NT2/D1 (cell line): ENCODE data around the gene BMPR1B.

ENCODE experiments used
- SUZ12 ChIP-seq: IDR thresholded peaks from 2 replicates; pipeline ENCODE4 v1.6.1; 2011; ENCODE audit not compliant: insufficient read length, insufficient read depth; ENCODE audit errors: extremely low read depth
- YY1 ChIP-seq: IDR thresholded peaks from 2 replicates; pipeline ENCODE4 v1.6.1; 2011; ENCODE audit not compliant: insufficient read length, insufficient read depth
- ZNF274 ChIP-seq: IDR thresholded peaks from 2 replicates; pipeline ENCODE4 v1.6.1; 2011; ENCODE audit warnings: mild to moderate bottlenecking, low read depth, low read length

DNA sequence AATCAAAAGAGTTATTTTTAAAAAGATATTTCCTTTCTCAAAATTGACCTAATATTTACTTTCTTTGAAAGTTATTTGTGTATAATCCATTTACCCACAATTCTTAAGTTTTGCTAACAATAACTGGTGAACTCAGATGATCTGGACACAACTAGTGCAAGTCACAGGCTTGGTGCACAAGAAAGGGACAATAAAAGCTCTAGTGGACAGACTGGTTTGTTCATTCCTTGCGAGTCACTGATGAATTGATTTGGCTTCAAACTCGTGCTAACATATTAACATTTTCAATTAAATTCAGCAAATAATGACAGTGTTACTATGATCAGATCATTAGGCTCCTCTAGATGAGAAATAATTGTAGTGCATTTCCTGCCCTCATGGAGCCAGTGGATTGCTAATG lies 169.2 kb downstream of the BMPR1B start:
- TF ChIP-seq YY1 = no peak
- no peak for TF ChIP-seq SUZ12
- no peak for TF ChIP-seq ZNF274
